K562 (cell line): ENCODE results near the gene PPM1F. TPM values are rescaled to one million over a fixed set of nuclear protein-coding genes. Genes with fewer than 3 reads are reported as not detected.

Experiments
- BRD9 ChIP-seq: fragments of 450-650 bp; IDR thresholded peaks from 2 replicates; pipeline ENCODE4 v1.6.1; 2018; ENCODE audit warnings: low read depth; ENCODE audit not compliant: partially characterized antibody
- HMBOX1 ChIP-seq: sonication (generic); IDR thresholded peaks from 2 replicates; pipeline ENCODE4 v1.6.1; 2016
- ID3 ChIP-seq, 2 experiments: fragments of 250-450 bp in 1 of 2; fragments of 450-650 bp in 1 of 2; sonication (Bioruptor Pico) in 1 of 2; IDR thresholded peaks; 2 replicates each; pipeline versions ENCODE4 v1.6.1 to v1.8.0; 2016 to 2021; ENCODE audit warnings: mild to moderate bottlenecking in 2 of 2, moderate library complexity in 2 of 2, missing compliant biosample characterization in 1 of 2, missing genetic modification characterization in 1 of 2
- KAT8 ChIP-seq: fragments of 450-650 bp; IDR thresholded peaks from 2 replicates; pipeline ENCODE4 v1.6.1; 2016; ENCODE audit warnings: low read depth, mild to moderate bottlenecking
- MYBL2 ChIP-seq, 2 experiments: fragments of 450-650 bp in 1 of 2; sonication (generic) in 1 of 2; formaldehyde crosslinking in 1 of 2; IDR thresholded peaks; 2 replicates each; pipeline versions ENCODE4 v1.6.1 to v1.8.1; 2017 to 2022; ENCODE audit warnings: borderline replicate concordance in 1 of 2, inconsistent platforms in 1 of 2, low read depth in 1 of 2, mild to moderate bottlenecking in 1 of 2, missing genetic modification reagents in 1 of 2, moderate library complexity in 1 of 2
- NR2C1 ChIP-seq, 2 experiments: fragments of 450-650 bp; IDR thresholded peaks; 2 replicates each; pipeline ENCODE4 v1.6.1; 2017; ENCODE audit warnings: mild to moderate bottlenecking in 2 of 2, antibody characterized with exemption in 1 of 2, inconsistent platforms in 1 of 2, missing compliant biosample characterization in 1 of 2, missing genetic modification characterization in 1 of 2
- POLR2B ChIP-seq: fragments of 450-650 bp; IDR thresholded peaks from 2 replicates; pipeline ENCODE4 v1.6.1; 2018; ENCODE audit warnings: low read depth; ENCODE audit not compliant: partially characterized antibody
- PRDM10 ChIP-seq: fragments of 450-650 bp; IDR thresholded peaks from 2 replicates; pipeline ENCODE4 v1.6.1; 2018; ENCODE audit not compliant: partially characterized antibody
- RUNX1 ChIP-seq: sonication (generic); IDR thresholded peaks from 2 replicates; pipeline ENCODE4 v1.6.1; 2016; ENCODE audit warnings: antibody characterized with exemption, low read depth
- SETDB1 ChIP-seq: IDR thresholded peaks from one replicate; pipeline ENCODE4 v1.6.1; 2012; ENCODE audit warnings: low read length, control low read depth, inconsistent platforms
- SIX5 ChIP-seq, 2 experiments: IDR thresholded peaks; 2 replicates each; pipeline ENCODE4 v1.6.1; 2011; ENCODE audit warnings: low read length in 2 of 2, borderline replicate concordance in 1 of 2, low read depth in 1 of 2, mild to moderate bottlenecking in 1 of 2, moderate library complexity in 1 of 2; ENCODE audit not compliant: insufficient read depth in 1 of 2
- SNRNP70 ChIP-seq: fragments of 200-400 bp; formaldehyde crosslinking; optimal IDR thresholded peaks from 2 replicates; pipeline ENCODE3; 2017; ENCODE audit warnings: low read depth, low read length
- STAG1 ChIP-seq: sonication (generic); formaldehyde crosslinking; IDR thresholded peaks from 2 replicates; pipeline ENCODE4 v1.5.0; 2020; ENCODE audit warnings: missing genetic modification reagents, borderline replicate concordance
- USF1 ChIP-seq: sonication (generic); formaldehyde crosslinking; IDR thresholded peaks from 2 replicates; pipeline ENCODE4 v1.9.0; 2022; ENCODE audit warnings: mild to moderate bottlenecking, missing genetic modification reagents
- YY1 ChIP-seq, 3 experiments: IDR thresholded peaks; 2 replicates each; pipeline ENCODE4 v1.6.1; 2011; ENCODE audit warnings: low read length in 2 of 3, mild to moderate bottlenecking in 2 of 3, moderate library complexity in 2 of 3, borderline replicate concordance in 1 of 3, control low read depth in 1 of 3, low read depth in 1 of 3; ENCODE audit not compliant: insufficient read depth in 3 of 3, insufficient replicate concordance in 2 of 3, control insufficient read depth in 1 of 3, insufficient read length in 1 of 3; ENCODE audit errors: extremely low read depth in 1 of 3
- ZNF282 ChIP-seq: sonication (generic); formaldehyde crosslinking; IDR thresholded peaks from 2 replicates; pipeline ENCODE4 v1.8.1; 2023; ENCODE audit warnings: missing genetic modification reagents
- ZNF431 ChIP-seq: sonication (generic); formaldehyde crosslinking; IDR thresholded peaks from 2 replicates; pipeline ENCODE4 v1.8.0; 2022; ENCODE audit warnings: mild to moderate bottlenecking, missing genetic modification reagents
- ZNF589 ChIP-seq: fragments of 200-800 bp; sonication (Bioruptor generic); IDR thresholded peaks from 2 replicates; pipeline ENCODE4 v1.6.1; 2016; ENCODE audit warnings: low read depth, missing genetic modification characterization, missing compliant biosample characterization
- ZNF764 ChIP-seq: fragments of 250-450 bp; sonication (Bioruptor Pico); IDR thresholded peaks from 2 replicates; pipeline ENCODE4 v1.4.0; 2020; ENCODE audit warnings: low read depth, mild to moderate bottlenecking, moderate library complexity
- polyA plus RNA-seq, 8 experiments: library from polyadenylated mRNA; depleted of rRNA in 4 of 8; stranded (reverse) in 5 of 8; unstranded in 3 of 8; fragments of >200 nt; fragmentation: Nextera tagmentation in 2 of 8; fragmentation: Illumina TruSeq in 1 of 8; extraction: Ambion mirVana in 2 of 8; extraction: Trizol in 1 of 8; gene quantifications; 2 replicates each; pipeline versions ENCODE4 v1.2.1 to v1.2.3, GENCODE V29; 2011 to 2014; ENCODE audit warnings: inconsistent platforms in 1 of 8, missing spikeins in 1 of 8
- total RNA-seq, 7 experiments: library from RNA; depleted of rRNA in 6 of 7; stranded (reverse); fragments of >200 nt in 6 of 7; fragmentation: Illumina TruSeq in 2 of 7; extraction: Trizol in 2 of 7; gene quantifications; 2 replicates each; pipeline versions ENCODE4 v1.2.1 to v1.2.3, GENCODE V29; 2011 to 2021; ENCODE audit warnings: low replicate concordance in 1 of 7

The PPM1F gene
- total and polyA plus RNA-seq, 9 of the 15 experiments (the other 6 are each of a cell fraction or from before 2014, with no cell fraction given) = 2.1 to 159 (median 64.0) TPM

GRCh38 chr22:21917959-21918261, 34.7 kb downstream of the PPM1F start (continued):
- TF ChIP-seq ZNF431 (CRISPR knock-in tag) = peak; percentile 53; the same call in 1 of the 2 replicates
- TF ChIP-seq KAT8 = no peak
- TF ChIP-seq ZNF589 (CRISPR knock-in tag) = no peak
- peak; percentile 2; the same call in 1 of the 2 replicates for TF ChIP-seq USF1 (CRISPR knock-in tag)
- peak; percentile 2 for TF ChIP-seq SNRNP70
- TF ChIP-seq MYBL2 (IDR thresholded peaks at IDR 0.05; ENCODE audit: low read depth) = no peak
- TF ChIP-seq MYBL2 (CRISPR knock-in tag; IDR thresholded peaks at IDR 0.05; ENCODE audit: borderline replicate concordance) = 0 out of 2 replicates have a peak, but pooled peaks have one; percentile 43
- TF ChIP-seq ID3 (CRISPR knock-in tag; IDR thresholded peaks at IDR 0.05) = no peak
- TF ChIP-seq ID3 (tag; IDR thresholded peaks at IDR 0.05) = no peak
- TF ChIP-seq ZNF282 = 0 out of 2 replicates have a peak, but pooled peaks have one; percentile 18
- TF ChIP-seq NR2C1 (IDR thresholded peaks at IDR 0.05) = no peak
- TF ChIP-seq NR2C1 (tag; IDR thresholded peaks at IDR 0.05) = no peak
- 0 out of 4 replicates have a peak, but pooled peaks of 1 of the 2 experiments have one; percentile 9 for TF ChIP-seq SIX5 (IDR thresholded peaks at IDR 0.05; ENCODE audit: borderline replicate concordance in 1 of 2, insufficient read depth in 1 of 2, low read depth in 1 of 2, low read length in 2 of 2)
- no peak for TF ChIP-seq HMBOX1
- peak; percentile 17 for TF ChIP-seq POLR2B
- no peak for TF ChIP-seq PRDM10
- TF ChIP-seq STAG1 (CRISPR knock-in tag) = peak; percentile 35; the same call in 1 of the 2 replicates
- TF ChIP-seq ZNF764 = no peak
- TF ChIP-seq RUNX1 = no peak
- TF ChIP-seq BRD9 = no peak
- peak in 1 of 3 experiments; percentile 6 for TF ChIP-seq YY1 (IDR thresholded peaks at IDR 0.05; ENCODE audit: borderline replicate concordance in 1 of 3, control insufficient read depth in 1 of 3, extremely low read depth in 1 of 3, insufficient read depth in 3 of 3, insufficient read length in 1 of 3, insufficient replicate concordance in 2 of 3, low read depth in 1 of 3, low read length in 2 of 3)
- TF ChIP-seq SETDB1 = peak; percentile 44
